ENCODE results near the gene ALDH3A2. TPM values are rescaled to one million over a fixed set of nuclear protein-coding genes. Genes with fewer than 3 reads are reported as not detected.
A peak's percentile ranks its signal among the peaks of the same experiment; 100 is the strongest.

Gene ALDH3A2
- total RNA-seq, 2 donors from 2014 or later, result 128 to 131 TPM

DNA sequence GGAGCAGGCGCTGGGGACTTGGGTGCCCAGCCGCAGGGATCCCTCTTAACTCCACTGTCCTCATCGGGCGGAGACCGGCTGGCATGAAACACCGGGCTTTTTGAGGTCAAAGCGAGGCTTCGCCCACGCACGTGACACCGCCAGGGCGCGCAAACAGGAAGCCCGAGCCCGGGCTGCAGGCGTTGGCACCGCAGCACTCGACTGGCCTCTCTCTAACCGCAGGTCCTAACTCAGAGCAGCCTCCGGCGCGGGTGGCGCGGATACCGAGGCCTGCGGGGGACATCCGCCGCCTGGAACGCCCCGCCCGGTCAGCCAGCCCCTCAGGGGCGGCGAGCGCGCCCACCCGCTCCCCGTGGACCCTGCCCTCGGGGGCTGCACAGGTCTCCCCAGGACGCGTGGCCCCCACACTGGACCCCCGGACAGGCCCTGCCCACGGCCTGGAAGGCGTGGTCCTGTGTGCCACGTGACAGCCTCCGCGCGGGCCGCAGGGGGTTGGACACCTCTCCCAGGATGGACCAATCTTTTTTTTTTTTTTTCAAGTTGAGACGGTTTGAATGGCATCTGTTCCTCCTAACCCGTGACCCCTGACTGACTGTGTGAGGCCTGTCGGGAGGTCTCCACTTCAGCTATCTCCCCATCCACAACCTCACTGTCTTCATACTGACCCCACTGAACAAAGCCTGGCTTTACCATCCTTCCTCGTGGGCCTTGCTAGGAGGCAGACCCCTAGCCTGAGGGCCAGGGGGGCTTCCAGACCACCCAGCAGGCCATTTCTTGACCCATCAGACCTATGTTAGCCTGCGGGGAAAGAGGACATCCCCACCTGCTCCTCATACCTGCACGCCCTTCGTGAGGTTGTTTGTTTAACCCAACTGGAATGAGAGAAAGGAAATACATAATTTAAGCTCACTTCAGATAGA lies 76.2 kb downstream of the ALDH3A2 start:
- Histone ChIP-seq H3K4me1 (peaks cover 41% of the 10 kb centered on the region), H3K27me3 (no peaks in the 10 kb centered on the region), H3K9me3 (no peaks in the 10 kb centered on the region), H3K36me3 (replicated peaks in 1 of 2; ENCODE audit: insufficient read depth in 1 of 2, low read depth in 2 of 2) (no peaks in the 10 kb centered on the region), H3K4me3 (no peak overlapping the region), H3K27ac (peak overlapping the region in 3 of 4 donors; percentile 6 to 47 (median 20))
- TF ChIP-seq, protein P1, sequence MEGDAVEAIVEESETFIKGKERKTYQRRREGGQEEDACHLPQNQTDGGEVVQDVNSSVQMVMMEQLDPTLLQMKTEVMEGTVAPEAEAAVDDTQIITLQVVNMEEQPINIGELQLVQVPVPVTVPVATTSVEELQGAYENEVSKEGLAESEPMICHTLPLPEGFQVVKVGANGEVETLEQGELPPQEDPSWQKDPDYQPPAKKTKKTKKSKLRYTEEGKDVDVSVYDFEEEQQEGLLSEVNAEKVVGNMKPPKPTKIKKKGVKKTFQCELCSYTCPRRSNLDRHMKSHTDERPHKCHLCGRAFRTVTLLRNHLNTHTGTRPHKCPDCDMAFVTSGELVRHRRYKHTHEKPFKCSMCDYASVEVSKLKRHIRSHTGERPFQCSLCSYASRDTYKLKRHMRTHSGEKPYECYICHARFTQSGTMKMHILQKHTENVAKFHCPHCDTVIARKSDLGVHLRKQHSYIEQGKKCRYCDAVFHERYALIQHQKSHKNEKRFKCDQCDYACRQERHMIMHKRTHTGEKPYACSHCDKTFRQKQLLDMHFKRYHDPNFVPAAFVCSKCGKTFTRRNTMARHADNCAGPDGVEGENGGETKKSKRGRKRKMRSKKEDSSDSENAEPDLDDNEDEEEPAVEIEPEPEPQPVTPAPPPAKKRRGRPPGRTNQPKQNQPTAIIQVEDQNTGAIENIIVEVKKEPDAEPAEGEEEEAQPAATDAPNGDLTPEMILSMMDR (IDR thresholded peaks at IDR 0.05), result no peak
- peak in 1 of 3 donors; percentile 22 for TF ChIP-seq POLR2A (IDR thresholded peaks at IDR 0.05)
- ATAC-seq (no peak), DNase-seq (peak; percentile 48 to 70 (median 54))
- intact Hi-C loops (cut with DNase I), result no loop called here
- WGBS, 2 donors, result 34 to 46% methylated on average over 25 to 48 of the region's 55 CpGs

DNA sequence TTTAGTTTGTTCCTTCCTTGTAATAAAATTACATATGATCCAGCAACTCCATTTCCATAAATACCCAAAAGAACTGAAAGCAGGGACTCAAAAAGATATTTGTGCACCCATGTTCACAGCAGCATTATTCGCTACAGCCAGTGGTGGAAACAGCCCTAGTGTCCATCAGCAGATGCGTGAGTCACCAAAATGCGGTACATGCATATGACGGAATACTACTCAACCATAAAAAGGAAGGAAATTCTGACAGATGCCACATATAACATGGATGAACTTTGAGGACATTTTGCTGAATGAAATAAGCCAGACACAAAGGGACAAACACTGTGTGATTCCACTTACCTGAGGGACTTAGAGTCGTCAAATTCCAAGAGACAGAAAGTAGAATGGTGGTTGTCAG lies 76.9 kb downstream of the ALDH3A2 start:
- Histone ChIP-seq H3K36me3 (replicated peaks in 1 of 2; ENCODE audit: insufficient read depth in 1 of 2, low read depth in 2 of 2) (no peaks in the 10 kb centered on the region), H3K27ac (peak overlapping the region in 1 of 4 donors; percentile 6), H3K27me3 (no peaks in the 10 kb centered on the region), H3K4me3 (no peak overlapping the region), H3K4me1 (peaks cover 38% of the 10 kb centered on the region), H3K9me3 (no peaks in the 10 kb centered on the region)
- 86 to 98% methylated on average over 5 of the region's 5 CpGs for WGBS, 2 donors
- intact Hi-C loops (cut with DNase I), result no loop called here
- TF ChIP-seq, protein P1 (IDR thresholded peaks at IDR 0.05), result no peak
- TF ChIP-seq POLR2A (IDR thresholded peaks at IDR 0.05), result no peak
- ATAC-seq, result no peak
- peak in 1 of 4 donors; percentile 20 for DNase-seq

DNA sequence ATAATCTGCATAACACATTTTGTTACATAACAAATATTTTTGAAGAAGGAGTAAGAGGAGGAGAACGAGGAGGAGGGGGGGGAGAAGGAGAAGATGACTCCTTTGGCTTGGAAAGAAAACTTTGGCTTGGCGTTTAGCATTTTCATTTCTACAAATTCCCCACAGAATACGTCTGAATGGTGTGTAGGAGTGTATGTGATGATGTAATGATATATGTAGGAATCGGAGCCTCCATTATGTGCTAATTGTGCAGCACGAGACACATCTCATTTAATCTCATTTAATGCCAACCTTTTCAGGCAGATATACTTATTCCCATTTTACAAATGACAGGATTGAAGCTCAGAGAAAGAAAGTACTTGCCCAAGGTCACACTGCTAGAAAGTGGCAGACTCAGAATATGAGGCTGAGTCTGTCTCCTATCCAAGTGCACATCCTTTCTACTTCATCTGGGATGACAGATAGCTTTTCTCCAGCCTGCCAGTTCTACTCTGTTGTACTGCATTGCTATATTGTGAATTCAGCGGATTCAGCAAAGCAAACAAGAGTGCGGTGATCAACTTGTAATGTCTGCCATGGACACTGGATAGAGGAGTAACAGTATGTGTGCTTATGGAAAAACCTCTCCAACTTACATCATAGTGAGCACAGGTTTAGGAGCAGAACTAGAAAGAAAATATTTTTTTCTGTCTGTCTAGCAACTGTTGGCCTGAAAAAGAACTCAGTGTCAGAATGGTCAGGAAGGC lies 78.3 kb downstream of the ALDH3A2 start:
- no peak for DNase-seq
- no peak for ATAC-seq
- peaks cover 32% of the 10 kb centered on the region for H3K4me1 ChIP-seq
- H3K27me3 ChIP-seq, result no peaks in the 10 kb centered on the region
- H3K27ac ChIP-seq, result peak overlapping the region; percentile 70 to 87 (median 78)
- no peak overlapping the region for H3K4me3 ChIP-seq
- H3K36me3 ChIP-seq (replicated peaks in 1 of 2; ENCODE audit: insufficient read depth in 1 of 2, low read depth in 2 of 2), result no peaks in the 10 kb centered on the region
- TF ChIP-seq POLR2A (IDR thresholded peaks at IDR 0.05), result no peak
- TF ChIP-seq, protein P1 (IDR thresholded peaks at IDR 0.05), result no peak
- no peaks in the 10 kb centered on the region for H3K9me3 ChIP-seq
- WGBS, 2 donors, result 82 to 92% methylated on average over 7 of the region's 7 CpGs
- intact Hi-C loops (cut with DNase I), result no loop called here

Small RNA genes lying within 50 kb of the gene (small RNA-seq; reads per million reads assigned to genes)
- gene NMTRQ-TTG12-1, result not detected
- not detected for gene RF00322

Other genes with a start within 250 kb of the ALDH3A2 start
- gene RNF112, start 237.5 kb upstream of the ALDH3A2 start, total RNA-seq, result 1 to 10 TPM in 1 of 2 donors, under 1 TPM in 1; 0.52 to 5.9 TPM
- gene SLC47A1, start 114.9 kb upstream of the ALDH3A2 start, total RNA-seq, result not detected
- under 1 TPM in 1 of 2 donors, not detected in 1; 0.26 TPM for gene SLC47A2, start 67.8 kb downstream of the ALDH3A2 start, total RNA-seq
- gene ALDH3A1, start 99.5 kb downstream of the ALDH3A2 start, total RNA-seq, result 1 to 10 TPM in 1 of 2 donors, under 1 TPM in 1; 0.33 to 1.8 TPM
- 10 to 100 TPM; 10.1 to 28.3 TPM for gene ULK2, start 219.2 kb downstream of the ALDH3A2 start, total RNA-seq